ENCODE measurements around the gene CD40.
"Not testable (repeated sequence)": the region's sequence is repeated elsewhere in the genome, so short reads cannot be mapped to it uniquely, and the experiment has no call there.

The CD40 gene

GRCh38 chr20:46083531-46084061 lies 34.5 kb upstream of the CD40 start:
- no peak overlapping the region for H3K4me3 ChIP-seq (ENCODE audit: low read length)
- no peaks in the 10 kb centered on the region for H3K9me3 ChIP-seq (ENCODE audit: control insufficient read depth, low read length)
- no peak overlapping the region for H3K9ac ChIP-seq (ENCODE audit: low read length)
- no peak for DNase-seq (ENCODE audit: low read depth)
- peaks cover 11% of the 10 kb centered on the region for H3K36me3 ChIP-seq (ENCODE audit: control insufficient read depth, insufficient read depth, low read length, severe bottlenecking)
- H3K27me3 ChIP-seq (replicated peaks; ENCODE audit: control insufficient read depth, insufficient read depth, low read length) = no peaks in the 10 kb centered on the region
- H3K4me1 ChIP-seq (ENCODE audit: control insufficient read depth, insufficient read depth, low read length) = peaks cover 51% of the 10 kb centered on the region

- H3K4me3 ChIP-seq (ENCODE audit: low read length) = no peak overlapping the region
These were observed 33.3 kb upstream of the CD40 start for GRCh38 chr20:46084805-46085178.

DNA sequence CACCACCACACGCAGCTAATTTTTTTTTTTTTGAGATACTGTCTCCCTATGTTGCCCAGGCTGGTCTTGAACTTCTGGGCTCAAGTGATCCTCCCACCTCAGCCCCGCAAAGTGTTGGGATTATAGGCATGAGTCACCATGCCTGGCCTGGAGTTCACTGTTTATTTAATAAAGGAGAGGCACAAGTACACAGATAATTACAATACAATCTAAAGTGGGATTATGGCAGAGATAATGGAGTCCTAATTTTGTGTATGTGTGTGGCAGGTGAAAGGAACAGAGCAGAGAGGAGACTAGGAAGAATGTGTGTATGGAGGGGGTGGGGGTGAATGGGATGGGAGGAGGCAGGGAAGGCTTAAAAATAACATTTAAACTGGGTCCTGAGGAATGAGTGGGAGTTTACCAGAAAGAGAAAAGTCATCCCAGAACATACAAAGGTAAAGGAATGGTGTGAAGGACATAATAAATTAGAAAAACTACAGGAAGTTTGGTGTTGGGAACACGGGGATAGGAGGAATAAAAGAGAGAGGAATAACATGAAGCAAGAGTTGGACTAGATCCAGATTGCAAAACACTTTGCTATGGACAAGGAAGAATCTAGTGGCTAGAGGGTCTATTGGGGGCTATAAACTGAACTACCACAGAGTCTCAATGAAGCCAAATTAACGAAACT lies 32.8 kb upstream of the CD40 start:
- Histone ChIP-seq H3K9me3 (ENCODE audit: control insufficient read depth, low read length) (no peaks in the 10 kb centered on the region), H3K4me3 (ENCODE audit: low read length) (peak overlapping the region; percentile 26), H3K9ac (ENCODE audit: low read length) (no peak overlapping the region), H3K36me3 (ENCODE audit: control insufficient read depth, insufficient read depth, low read length, severe bottlenecking) (no peaks in the 10 kb centered on the region), H3K27me3 (replicated peaks; ENCODE audit: control insufficient read depth, insufficient read depth, low read length) (no peaks in the 10 kb centered on the region), H3K4me1 (ENCODE audit: control insufficient read depth, insufficient read depth, low read length) (peaks cover 54% of the 10 kb centered on the region)
- DNase-seq (ENCODE audit: low read depth) = peak; percentile 75

More at GRCh38 chr20:46084805-46085178, 33.3 kb upstream of the CD40 start:
- DNase-seq (ENCODE audit: low read depth) = no peak
- H3K9ac ChIP-seq (ENCODE audit: low read length) = no peak overlapping the region
- no peaks in the 10 kb centered on the region for H3K36me3 ChIP-seq (ENCODE audit: control insufficient read depth, insufficient read depth, low read length, severe bottlenecking)
- H3K4me1 ChIP-seq (ENCODE audit: control insufficient read depth, insufficient read depth, low read length) = peaks cover 51% of the 10 kb centered on the region
- no peaks in the 10 kb centered on the region for H3K27me3 ChIP-seq (replicated peaks; ENCODE audit: control insufficient read depth, insufficient read depth, low read length)
- H3K9me3 ChIP-seq (ENCODE audit: control insufficient read depth, low read length) = no peaks in the 10 kb centered on the region

DNA sequence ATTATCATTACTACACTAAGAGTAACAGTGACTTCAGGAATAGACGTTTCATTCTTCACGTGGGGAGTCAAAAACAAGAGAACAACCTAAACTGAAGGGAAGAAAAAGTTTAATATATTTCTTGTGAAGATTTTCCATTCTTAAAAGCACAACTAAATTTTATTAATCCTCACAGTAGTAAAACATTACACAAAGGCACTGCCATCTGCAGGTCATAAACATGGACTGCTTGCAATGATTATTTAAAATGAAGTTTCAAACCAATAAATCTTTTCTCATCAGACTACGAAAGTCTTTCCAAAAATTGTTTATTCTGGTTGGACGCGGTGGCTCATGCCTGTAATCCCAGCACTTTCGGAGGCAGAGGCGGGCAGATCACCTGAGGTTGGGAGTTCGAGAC lies 31.0 kb upstream of the CD40 start:
- H3K4me3 ChIP-seq (ENCODE audit: low read length) = peak overlapping the region; percentile 89
- H3K36me3 ChIP-seq (ENCODE audit: control insufficient read depth, insufficient read depth, low read length, severe bottlenecking) = no peaks in the 10 kb centered on the region
- H3K9me3 ChIP-seq (ENCODE audit: control insufficient read depth, low read length) = no peaks in the 10 kb centered on the region
- peaks cover 57% of the 10 kb centered on the region for H3K4me1 ChIP-seq (ENCODE audit: control insufficient read depth, insufficient read depth, low read length)
- peak; percentile 47 for DNase-seq (ENCODE audit: low read depth)
- H3K27me3 ChIP-seq (replicated peaks; ENCODE audit: control insufficient read depth, insufficient read depth, low read length) = no peaks in the 10 kb centered on the region
- H3K9ac ChIP-seq (ENCODE audit: low read length) = peak overlapping the region; percentile 94

DNA sequence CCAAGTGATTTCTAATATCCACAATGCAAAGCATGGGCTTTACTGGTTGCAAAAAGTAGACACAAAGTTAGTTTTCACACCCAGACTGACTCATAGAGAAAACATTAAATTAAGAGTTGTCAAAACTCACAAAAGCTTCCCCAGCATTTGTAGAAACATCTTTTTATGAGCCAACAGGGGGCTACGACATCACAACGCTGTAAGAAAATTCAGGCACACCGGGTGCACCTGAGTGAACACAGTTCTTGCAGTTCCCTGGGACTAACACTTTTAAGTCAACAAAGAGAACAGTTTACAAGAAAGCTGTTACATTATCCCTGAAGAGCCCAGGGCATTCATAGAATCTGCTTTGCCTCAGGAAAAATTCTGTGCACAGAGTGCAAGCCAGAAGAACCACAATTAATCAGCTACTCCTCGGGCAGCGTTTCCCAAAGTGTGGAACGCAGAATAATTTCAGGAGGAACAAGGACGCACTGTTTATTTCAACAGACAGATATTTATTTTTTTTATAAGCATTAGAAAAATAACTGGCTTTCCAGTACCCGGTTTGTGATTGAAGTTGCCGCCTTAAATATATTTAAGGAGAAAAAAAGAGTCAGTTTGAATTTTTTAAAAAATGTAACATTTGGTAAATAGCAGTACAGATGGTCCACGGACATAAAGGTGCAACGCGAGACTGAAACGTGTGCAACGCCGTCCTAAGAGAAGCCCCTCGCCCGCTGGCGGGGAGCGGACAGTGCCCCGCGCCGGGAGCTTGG lies 29.5 kb upstream of the CD40 start:
- Histone ChIP-seq H3K36me3 (ENCODE audit: control insufficient read depth, insufficient read depth, low read length, severe bottlenecking) (no peaks in the 10 kb centered on the region), H3K4me3 (ENCODE audit: low read length) (peak overlapping the region; percentile 89), H3K4me1 (ENCODE audit: control insufficient read depth, insufficient read depth, low read length) (peaks cover 50% of the 10 kb centered on the region), H3K9me3 (ENCODE audit: control insufficient read depth, low read length) (no peaks in the 10 kb centered on the region), H3K9ac (ENCODE audit: low read length) (peak overlapping the region; percentile 94), H3K27me3 (replicated peaks; ENCODE audit: control insufficient read depth, insufficient read depth, low read length) (no peaks in the 10 kb centered on the region)
- peak; percentile 39 for DNase-seq (ENCODE audit: low read depth)

GRCh38 chr20:46089167-46089416 lies 29.0 kb upstream of the CD40 start:
- H3K4me1 ChIP-seq (ENCODE audit: control insufficient read depth, insufficient read depth, low read length) = peaks cover 46% of the 10 kb centered on the region
- H3K36me3 ChIP-seq (ENCODE audit: control insufficient read depth, insufficient read depth, low read length, severe bottlenecking) = no peaks in the 10 kb centered on the region
- peak overlapping the region; percentile 94 for H3K9ac ChIP-seq (ENCODE audit: low read length)
- H3K9me3 ChIP-seq (ENCODE audit: control insufficient read depth, low read length) = no peaks in the 10 kb centered on the region
- no peak for DNase-seq (ENCODE audit: low read depth)
- H3K4me3 ChIP-seq (ENCODE audit: low read length) = peak overlapping the region; percentile 89
- H3K27me3 ChIP-seq (replicated peaks; ENCODE audit: control insufficient read depth, insufficient read depth, low read length) = no peaks in the 10 kb centered on the region

DNA sequence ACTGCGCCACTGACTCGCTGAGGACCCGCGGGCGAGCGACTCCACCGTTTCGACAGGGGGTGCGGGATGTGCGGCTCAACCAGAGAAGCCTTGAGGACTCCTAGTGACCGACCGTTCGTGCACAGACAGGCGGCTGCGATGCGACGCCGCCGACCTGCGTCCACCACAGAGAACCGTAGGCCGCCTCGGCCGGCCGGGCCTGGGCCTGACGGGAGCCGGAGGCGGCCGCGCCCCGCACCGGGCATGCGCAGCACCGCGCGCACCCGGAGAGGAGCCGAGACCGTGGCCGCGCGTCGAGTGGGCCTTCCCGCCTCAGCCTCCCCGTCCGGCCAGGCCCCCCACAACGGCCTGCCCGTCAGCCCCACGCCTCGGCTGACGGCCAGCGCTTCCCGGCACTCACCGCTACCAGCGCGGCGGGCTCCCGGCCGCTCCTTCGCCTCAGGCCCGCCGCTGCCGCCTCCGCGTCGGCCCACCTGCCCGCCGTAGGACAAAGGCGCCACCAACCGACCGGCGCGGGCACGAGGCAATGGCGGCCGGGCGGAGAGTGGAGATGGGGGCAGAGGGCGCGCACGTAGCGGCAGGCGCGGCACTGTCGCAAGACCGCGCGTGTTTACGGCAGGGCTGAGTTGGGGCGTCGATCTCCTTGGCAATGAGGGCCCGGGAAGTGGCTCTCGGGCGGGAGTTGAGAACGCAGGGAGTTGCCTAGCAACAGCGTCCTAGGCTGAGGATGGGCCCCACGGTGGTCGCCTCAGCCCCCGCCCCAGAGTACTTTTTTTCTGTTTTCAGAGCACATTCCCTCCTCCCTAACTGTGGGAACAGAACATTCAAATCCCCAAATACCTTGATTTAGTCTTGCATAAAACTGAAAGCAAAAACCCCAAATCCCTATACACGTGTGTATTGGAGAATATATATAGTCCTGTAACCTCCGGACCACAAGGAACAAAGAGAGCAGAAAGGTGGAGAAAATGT lies 28.4 kb upstream of the CD40 start, which contains the start of gene NCOA5:
NCOA5 (minus strand) TSS at position 546 of the 972 bp plus-strand sequence. CDS start 10,538 bp downstream, outside the sequence.
- H3K4me1 ChIP-seq (ENCODE audit: control insufficient read depth, insufficient read depth, low read length) = peaks cover 45% of the 10 kb centered on the region
- H3K4me3 ChIP-seq (ENCODE audit: low read length) = peak within 1 kb of the TSS; percentile 89
- H3K36me3 ChIP-seq (ENCODE audit: control insufficient read depth, insufficient read depth, low read length, severe bottlenecking) = no peaks in the 10 kb centered on the region
- DNase-seq (ENCODE audit: low read depth) = peak; percentile 98
- no peaks in the 10 kb centered on the region for H3K27me3 ChIP-seq (replicated peaks; ENCODE audit: control insufficient read depth, insufficient read depth, low read length)
- H3K9ac ChIP-seq (ENCODE audit: low read length) = peak within 1 kb of the TSS; percentile 94
- no peaks in the 10 kb centered on the region for H3K9me3 ChIP-seq (ENCODE audit: control insufficient read depth, low read length)

DNA sequence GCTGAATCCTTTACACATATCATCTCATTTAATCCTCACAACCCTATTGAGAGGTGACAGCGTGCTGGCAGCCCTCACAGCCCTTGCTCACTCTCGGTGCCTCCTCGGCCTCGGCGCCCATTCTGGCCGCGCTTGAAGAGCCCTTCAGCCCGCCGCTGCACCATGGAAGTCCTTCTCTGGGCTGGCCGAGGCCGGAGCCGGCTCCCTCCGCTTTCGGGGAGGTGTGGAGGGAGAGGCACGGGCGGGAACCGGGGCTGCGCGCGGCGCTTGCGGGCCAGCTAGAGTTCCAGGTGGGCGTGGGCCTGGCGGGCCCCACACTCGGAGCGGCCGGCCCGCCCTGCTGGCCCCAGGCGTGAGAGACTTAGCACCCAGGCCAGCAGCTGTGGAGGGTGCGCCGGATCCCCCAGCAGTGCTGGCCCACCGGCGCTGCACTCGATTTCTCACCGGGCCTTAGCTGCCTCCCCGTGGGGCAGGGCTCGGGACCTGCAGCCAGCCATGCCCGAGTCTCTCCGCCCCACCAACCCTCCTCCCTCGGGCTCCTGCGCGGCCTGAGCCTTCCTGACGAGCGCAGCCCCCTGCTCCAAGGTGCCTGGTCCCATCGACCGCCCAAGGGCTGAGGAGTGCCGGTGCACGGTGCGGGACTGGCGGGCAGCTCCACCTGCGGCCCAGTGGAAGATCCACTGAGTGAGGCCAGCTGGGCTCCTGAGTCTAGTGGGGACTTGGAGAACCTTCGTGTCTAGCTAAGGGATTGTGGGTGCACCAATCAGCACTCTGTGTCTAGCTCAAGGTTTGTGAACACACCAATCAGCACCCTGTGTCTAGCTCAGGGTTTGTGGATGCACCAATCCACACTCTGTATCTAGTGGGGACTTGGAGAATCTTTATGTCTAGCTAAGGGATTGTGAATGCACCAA lies 26.2 kb upstream of the CD40 start:
- H3K9me3 ChIP-seq (ENCODE audit: control insufficient read depth, low read length); DNase-seq (ENCODE audit: low read depth); H3K4me3 ChIP-seq (ENCODE audit: low read length); H3K27me3 ChIP-seq (replicated peaks; ENCODE audit: control insufficient read depth, insufficient read depth, low read length); H3K36me3 ChIP-seq (ENCODE audit: control insufficient read depth, insufficient read depth, low read length, severe bottlenecking); H3K9ac ChIP-seq (ENCODE audit: low read length): not testable (repeated sequence)
- peaks cover 23% of the 10 kb centered on the region for H3K4me1 ChIP-seq (ENCODE audit: control insufficient read depth, insufficient read depth, low read length)

GRCh38 chr20:46093531-46093930 lies 24.6 kb upstream of the CD40 start:
- Histone ChIP-seq H3K4me3 (ENCODE audit: low read length) (no peak overlapping the region), H3K9me3 (ENCODE audit: control insufficient read depth, low read length) (no peaks in the 10 kb centered on the region), H3K4me1 (ENCODE audit: control insufficient read depth, insufficient read depth, low read length) (peaks cover 7% of the 10 kb centered on the region), H3K36me3 (ENCODE audit: control insufficient read depth, insufficient read depth, low read length, severe bottlenecking) (no peaks in the 10 kb centered on the region), H3K9ac (ENCODE audit: low read length) (no peak overlapping the region), H3K27me3 (replicated peaks; ENCODE audit: control insufficient read depth, insufficient read depth, low read length) (peaks cover 12% of the 10 kb centered on the region)
- DNase-seq (ENCODE audit: low read depth) = no peak

GRCh38 chr20:46099491-46100287 lies 18.4 kb upstream of the CD40 start:
- H3K36me3 ChIP-seq (ENCODE audit: control insufficient read depth, insufficient read depth, low read length, severe bottlenecking) = no peaks in the 10 kb centered on the region
- H3K27me3 ChIP-seq (replicated peaks; ENCODE audit: control insufficient read depth, insufficient read depth, low read length) = peaks cover 54% of the 10 kb centered on the region
- no peaks in the 10 kb centered on the region for H3K4me1 ChIP-seq (ENCODE audit: control insufficient read depth, insufficient read depth, low read length)
- peak overlapping the region; percentile 49 for H3K4me3 ChIP-seq (ENCODE audit: low read length)
- H3K9me3 ChIP-seq (ENCODE audit: control insufficient read depth, low read length) = peaks cover 8% of the 10 kb centered on the region
- no peak overlapping the region for H3K9ac ChIP-seq (ENCODE audit: low read length)
- no peak for DNase-seq (ENCODE audit: low read depth)
